ENCODE results near the gene GALNT17.

DNA sequence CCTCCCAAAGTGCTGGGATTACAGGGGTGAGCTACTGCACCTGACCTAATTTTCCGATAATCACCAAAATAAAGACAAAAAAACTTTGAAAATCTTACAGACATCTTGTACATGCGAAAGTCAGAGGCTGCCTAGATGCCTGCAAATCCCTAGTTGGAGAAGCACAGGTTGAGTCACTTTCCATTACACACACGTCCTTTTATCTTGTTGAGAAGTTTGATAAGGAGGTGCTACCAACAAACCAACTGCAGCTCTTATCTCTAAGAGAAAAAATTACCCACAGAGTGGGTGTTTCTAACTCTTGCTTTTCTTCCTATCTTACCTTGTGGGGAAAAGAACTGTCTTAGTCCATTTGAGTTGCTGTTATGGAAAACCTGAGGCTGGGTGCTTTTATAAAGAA lies 589.8 kb downstream of the GALNT17 start:
- no peak for TF ChIP-seq POLR2A (IDR thresholded peaks at IDR 0.05)
- TF ChIP-seq, protein P1, sequence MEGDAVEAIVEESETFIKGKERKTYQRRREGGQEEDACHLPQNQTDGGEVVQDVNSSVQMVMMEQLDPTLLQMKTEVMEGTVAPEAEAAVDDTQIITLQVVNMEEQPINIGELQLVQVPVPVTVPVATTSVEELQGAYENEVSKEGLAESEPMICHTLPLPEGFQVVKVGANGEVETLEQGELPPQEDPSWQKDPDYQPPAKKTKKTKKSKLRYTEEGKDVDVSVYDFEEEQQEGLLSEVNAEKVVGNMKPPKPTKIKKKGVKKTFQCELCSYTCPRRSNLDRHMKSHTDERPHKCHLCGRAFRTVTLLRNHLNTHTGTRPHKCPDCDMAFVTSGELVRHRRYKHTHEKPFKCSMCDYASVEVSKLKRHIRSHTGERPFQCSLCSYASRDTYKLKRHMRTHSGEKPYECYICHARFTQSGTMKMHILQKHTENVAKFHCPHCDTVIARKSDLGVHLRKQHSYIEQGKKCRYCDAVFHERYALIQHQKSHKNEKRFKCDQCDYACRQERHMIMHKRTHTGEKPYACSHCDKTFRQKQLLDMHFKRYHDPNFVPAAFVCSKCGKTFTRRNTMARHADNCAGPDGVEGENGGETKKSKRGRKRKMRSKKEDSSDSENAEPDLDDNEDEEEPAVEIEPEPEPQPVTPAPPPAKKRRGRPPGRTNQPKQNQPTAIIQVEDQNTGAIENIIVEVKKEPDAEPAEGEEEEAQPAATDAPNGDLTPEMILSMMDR (IDR thresholded peaks at IDR 0.05): no peak
